ENCODE results near the gene SOCS6. TPM values are rescaled to one million over a fixed set of nuclear protein-coding genes. Genes with fewer than 3 reads are reported as not detected.

Gene SOCS6
- total RNA-seq, 1 donor from 2014 or later = 30.2 TPM

DNA sequence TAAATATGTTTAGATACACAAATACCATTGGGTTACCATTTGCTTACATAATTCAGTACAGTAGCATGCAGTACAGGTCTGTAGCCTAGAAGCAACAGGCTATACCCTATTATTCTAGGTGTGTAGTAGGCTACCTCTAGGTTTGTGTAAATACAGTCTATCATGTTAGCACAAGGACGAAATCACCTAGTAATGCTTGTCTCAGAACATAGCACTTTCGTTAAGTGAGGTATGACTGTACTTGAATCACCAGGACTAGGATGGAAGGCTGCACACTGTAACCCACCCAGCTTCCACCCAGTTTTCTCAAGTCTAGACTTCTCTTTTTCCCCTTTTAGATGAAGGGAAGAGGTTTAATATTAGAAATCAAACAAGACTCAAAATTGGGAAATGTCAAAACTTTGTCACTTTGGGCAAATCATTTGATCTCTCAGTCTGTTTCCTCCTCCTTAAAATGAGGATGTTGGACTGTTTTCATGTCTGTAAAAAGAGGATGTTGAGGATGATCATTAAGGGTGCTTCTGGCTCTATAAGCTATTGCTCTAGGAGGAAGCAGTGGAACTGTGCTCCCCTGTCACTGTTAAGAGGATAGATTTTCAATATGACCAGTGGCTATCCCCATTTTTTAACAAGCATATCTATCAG is 3.7 kb upstream of the SOCS6 start:
- no peak for TF ChIP-seq CTCF (conservative IDR thresholded peaks at IDR 0.05)
- peaks cover 14% of the 10 kb centered on the region for H3K4me1 Mint-ChIP-seq (ENCODE audit: unreplicated experiment)

DNA sequence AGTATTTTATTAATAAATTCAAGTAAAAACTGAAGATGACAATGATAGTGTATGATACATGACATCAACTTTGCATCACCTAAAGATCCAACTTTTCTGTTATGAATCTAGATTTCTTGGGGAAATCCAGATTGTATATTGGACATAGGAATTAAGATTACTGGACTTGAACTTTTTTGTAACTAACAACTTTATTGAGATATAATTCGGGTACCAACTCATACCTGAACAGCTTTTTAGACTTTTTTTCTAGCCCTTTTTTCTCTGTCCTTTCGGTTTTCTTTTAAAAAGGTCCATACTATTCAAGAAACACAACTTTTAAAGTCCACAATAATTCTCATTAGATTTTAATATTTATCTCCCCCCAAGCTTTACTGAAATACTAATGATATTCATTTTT is 1.1 kb upstream of the SOCS6 start:
- Mint-ChIP-seq H3K9me3 (peaks cover 4% of the 10 kb centered on the region), H3K4me3 (peak overlapping the region; percentile 84), H3K36me3 (peaks cover 10% of the 10 kb centered on the region), H3K4me1 (ENCODE audit: unreplicated experiment) (peaks cover 35% of the 10 kb centered on the region), H3K27me3 (no peaks in the 10 kb centered on the region), H3K27ac (peak overlapping the region; percentile 91)
- no peak for DNase-seq (ENCODE audit: extremely low spot score, unreplicated experiment)
- TF ChIP-seq CTCF (conservative IDR thresholded peaks at IDR 0.05) = no peak

More for the DNA sequence above, 3.7 kb upstream of the SOCS6 start:
- peaks cover 15% of the 10 kb centered on the region for H3K9me3 Mint-ChIP-seq
- H3K27ac Mint-ChIP-seq = no peak overlapping the region
- no peaks in the 10 kb centered on the region for H3K36me3 Mint-ChIP-seq
- H3K27me3 Mint-ChIP-seq = no peaks in the 10 kb centered on the region
- no peak overlapping the region for H3K4me3 Mint-ChIP-seq
- no peak for DNase-seq (ENCODE audit: extremely low spot score, unreplicated experiment)

GRCh38 chr18:70288171-70288850 is 534 bp upstream of the SOCS6 start:
- H3K4me1 Mint-ChIP-seq (ENCODE audit: unreplicated experiment) = peaks cover 41% of the 10 kb centered on the region
- peak overlapping the region; percentile 91 for H3K27ac Mint-ChIP-seq
- no peak for TF ChIP-seq CTCF (conservative IDR thresholded peaks at IDR 0.05)
- peak overlapping the region; percentile 84 for H3K4me3 Mint-ChIP-seq
- peak; percentile 73 for DNase-seq (ENCODE audit: extremely low spot score, unreplicated experiment)
- peaks cover 4% of the 10 kb centered on the region for H3K9me3 Mint-ChIP-seq
- H3K27me3 Mint-ChIP-seq = no peaks in the 10 kb centered on the region
- H3K36me3 Mint-ChIP-seq = peaks cover 11% of the 10 kb centered on the region

DNA sequence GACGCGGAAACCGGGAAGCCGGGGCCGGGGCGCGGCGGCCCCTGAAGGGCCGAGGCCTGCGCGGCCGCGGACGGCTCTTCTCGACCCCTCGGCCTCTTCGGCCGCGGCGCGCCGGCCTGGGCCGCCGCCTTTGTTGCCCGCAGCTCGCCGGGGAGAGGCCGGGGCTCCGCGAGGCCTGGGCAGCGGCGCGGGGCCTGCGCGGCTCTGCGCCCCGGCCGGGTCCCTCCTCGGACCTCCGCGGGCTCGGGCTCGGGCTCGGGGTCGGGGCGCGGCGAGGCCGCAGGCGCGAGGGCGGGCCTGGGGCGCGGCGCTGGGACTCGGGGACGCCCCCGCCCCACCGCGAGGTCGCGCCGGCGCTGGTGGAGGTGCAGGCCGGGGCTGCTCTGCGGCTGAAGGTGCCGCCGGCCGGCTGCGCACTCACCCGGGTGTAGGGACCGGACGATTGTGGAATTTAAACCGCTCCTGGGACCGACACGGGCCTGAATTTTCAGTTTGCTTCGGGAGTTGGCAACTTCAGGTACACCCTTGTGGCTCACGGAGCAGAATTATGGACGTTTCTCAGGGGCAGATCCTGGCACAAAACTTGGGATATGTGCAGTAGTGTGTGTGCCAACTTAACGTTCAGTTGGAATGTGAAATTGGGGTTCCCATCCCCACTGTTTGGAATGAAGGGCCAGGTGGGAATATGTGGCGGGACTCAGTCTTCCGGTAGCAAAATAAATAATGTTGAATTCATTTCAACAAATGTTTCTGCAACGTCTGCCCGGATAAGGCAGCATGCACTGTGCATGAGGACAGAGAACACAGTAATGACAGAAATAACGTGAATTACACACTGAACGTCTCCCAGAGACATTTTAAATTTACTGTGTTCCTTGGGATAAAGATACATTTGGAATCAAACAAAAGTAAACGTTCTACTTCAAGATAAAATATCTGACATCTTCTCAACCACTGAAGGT is 787 bp downstream of the SOCS6 start:
- H3K36me3 Mint-ChIP-seq = peaks cover 11% of the 10 kb centered on the region
- H3K4me1 Mint-ChIP-seq (ENCODE audit: unreplicated experiment) = peaks cover 48% of the 10 kb centered on the region
- no peaks in the 10 kb centered on the region for H3K27me3 Mint-ChIP-seq
- peak; percentile 72 for DNase-seq (ENCODE audit: extremely low spot score, unreplicated experiment)
- peaks cover 4% of the 10 kb centered on the region for H3K9me3 Mint-ChIP-seq
- peak overlapping the region; percentile 99 for H3K4me3 Mint-ChIP-seq
- peak overlapping the region; percentile 99 for H3K27ac Mint-ChIP-seq
- TF ChIP-seq CTCF (conservative IDR thresholded peaks at IDR 0.05) = no peak

GRCh38 chr18:70290482-70291294 is 1.8 kb downstream of the SOCS6 start:
- peaks cover 59% of the 10 kb centered on the region for H3K4me1 Mint-ChIP-seq (ENCODE audit: unreplicated experiment)

More at GRCh38 chr18:70290482-70291294, 1.8 kb downstream of the SOCS6 start:
- no peak for DNase-seq (ENCODE audit: extremely low spot score, unreplicated experiment)
- no peak for TF ChIP-seq CTCF (conservative IDR thresholded peaks at IDR 0.05)
- no peaks in the 10 kb centered on the region for H3K27me3 Mint-ChIP-seq
- peaks cover 4% of the 10 kb centered on the region for H3K9me3 Mint-ChIP-seq
- peak overlapping the region; percentile 99 for H3K27ac Mint-ChIP-seq
- peak overlapping the region; percentile 99 for H3K4me3 Mint-ChIP-seq
- peaks cover 11% of the 10 kb centered on the region for H3K36me3 Mint-ChIP-seq
